Gastroesophageal sphincter (tissue), 3 donors: Measurements from ENCODE around the gene SSBP2.

ENCODE experiments used
- CTCF ChIP-seq, 4 experiments: fragments of 200-600 bp in 2 of 4; fragments of 450-650 bp in 2 of 4; sonication (generic) in 1 of 4; IDR thresholded peaks; one replicate each; pipeline ENCODE4 v1.5.1; 2017 to 2019; ENCODE audit warnings: antibody characterized with exemption in 4 of 4, mild to moderate bottlenecking in 2 of 4, moderate library complexity in 2 of 4
- EP300 ChIP-seq: sonication (generic); formaldehyde crosslinking; IDR thresholded peaks from one replicate; pipeline ENCODE4 v1.6.1; 2017; ENCODE audit warnings: antibody characterized with exemption, mild to moderate bottlenecking
- POLR2A ChIP-seq, 2 donors: fragments of 450-650 bp; IDR thresholded peaks; one replicate each; pipeline ENCODE4 v1.6.1; 2017; ENCODE audit warnings: antibody characterized with exemption in 2 of 2, mild to moderate bottlenecking in 2 of 2, moderate library complexity in 1 of 2
- POLR2AphosphoS5 ChIP-seq: sonication (generic); formaldehyde crosslinking; IDR thresholded peaks from one replicate; pipeline ENCODE4 v1.6.1; 2017; ENCODE audit warnings: antibody characterized with exemption

DNA sequence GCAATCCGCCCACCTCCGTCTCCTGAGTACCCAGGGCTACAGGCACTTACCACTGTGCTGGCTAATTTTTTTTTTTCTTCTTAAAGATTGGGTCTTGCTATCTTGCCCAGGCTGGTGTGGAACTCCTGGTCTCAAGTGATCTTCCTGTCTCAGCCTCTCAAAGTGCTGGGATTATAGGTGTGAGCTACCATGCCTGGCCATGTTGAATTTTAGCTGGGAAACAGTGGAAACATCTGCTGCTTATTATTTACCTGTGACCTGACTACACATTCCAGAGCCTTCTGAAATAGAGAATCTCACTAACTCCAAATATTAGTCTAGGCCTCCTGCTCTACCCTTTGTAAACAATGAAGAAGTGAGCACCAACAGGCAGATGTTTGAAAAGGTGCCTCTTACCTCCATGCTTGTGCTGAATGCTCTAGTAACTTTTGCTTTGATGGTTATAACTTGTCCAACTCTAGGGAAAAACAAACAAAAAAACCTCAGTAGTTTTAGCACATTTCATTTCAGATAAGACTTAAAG is 379.5 kb downstream of the SSBP2 start:
- TF ChIP-seq POLR2AphosphoS5 (no peak), CTCF (IDR thresholded peaks at IDR 0.05) (no peak), POLR2A (IDR thresholded peaks at IDR 0.05) (no peak), EP300 (no peak)
